SK-N-SH (cell line): ENCODE measurements around the gene PRM1.

ENCODE experiments used
- CHD2 ChIP-seq: fragments of 150-350 bp; IDR thresholded peaks from 2 replicates; pipeline ENCODE4 v1.6.1; 2018; ENCODE audit warnings: low read length; ENCODE audit not compliant: partially characterized antibody
- EZH2phosphoT487 ChIP-seq: fragments of 200-600 bp; sonication (generic); IDR thresholded peaks from 2 replicates; pipeline ENCODE4 v1.6.1; 2017; ENCODE audit warnings: low read depth, mixed run types, mild to moderate bottlenecking, antibody characterized with exemption, moderate library complexity, borderline replicate concordance
- MXI1 ChIP-seq: IDR thresholded peaks from 2 replicates; pipeline ENCODE4 v1.6.1; 2012; ENCODE audit warnings: mild to moderate bottlenecking, low read depth, low read length, improper control_type of control experiment
- PBX3 ChIP-seq: IDR thresholded peaks from 2 replicates; pipeline ENCODE4; 2012
- POLR2AphosphoS5 ChIP-seq: IDR thresholded peaks from 2 replicates; pipeline ENCODE4 v1.6.1; 2012; ENCODE audit warnings: low read depth, low read length
- RAD21 ChIP-seq: IDR thresholded peaks from 2 replicates; pipeline ENCODE4 v1.6.1; 2012; ENCODE audit warnings: mild to moderate bottlenecking, low read length
- RCOR1 ChIP-seq: fragments of 150-350 bp; IDR thresholded peaks from 2 replicates; pipeline ENCODE4 v1.6.1; 2017; ENCODE audit warnings: antibody characterized with exemption, low read length
- TCF12 ChIP-seq: IDR thresholded peaks from 2 replicates; pipeline ENCODE4 v1.4.0; 2012
- YY1 ChIP-seq: IDR thresholded peaks from 2 replicates; pipeline ENCODE4 v1.4.0; 2012; ENCODE audit warnings: low read depth, mild to moderate bottlenecking
- TF ChIP-seq, protein P1 (sequence below): fragments of 200-600 bp; sonication (generic); IDR thresholded peaks from 2 replicates; pipeline ENCODE4 v1.6.1; 2017; ENCODE audit warnings: antibody characterized with exemption, mild to moderate bottlenecking, moderate library complexity
- TF ChIP-seq, protein P2 (sequence below): IDR thresholded peaks from 2 replicates; pipeline ENCODE4 v1.4.0; 2012; ENCODE audit warnings: low read depth, borderline replicate concordance
- TF ChIP-seq, protein P3 (sequence below): IDR thresholded peaks from 2 replicates; pipeline ENCODE4 v1.6.1; 2012; ENCODE audit warnings: mild to moderate bottlenecking, low read depth, low read length, moderate library complexity

DNA sequence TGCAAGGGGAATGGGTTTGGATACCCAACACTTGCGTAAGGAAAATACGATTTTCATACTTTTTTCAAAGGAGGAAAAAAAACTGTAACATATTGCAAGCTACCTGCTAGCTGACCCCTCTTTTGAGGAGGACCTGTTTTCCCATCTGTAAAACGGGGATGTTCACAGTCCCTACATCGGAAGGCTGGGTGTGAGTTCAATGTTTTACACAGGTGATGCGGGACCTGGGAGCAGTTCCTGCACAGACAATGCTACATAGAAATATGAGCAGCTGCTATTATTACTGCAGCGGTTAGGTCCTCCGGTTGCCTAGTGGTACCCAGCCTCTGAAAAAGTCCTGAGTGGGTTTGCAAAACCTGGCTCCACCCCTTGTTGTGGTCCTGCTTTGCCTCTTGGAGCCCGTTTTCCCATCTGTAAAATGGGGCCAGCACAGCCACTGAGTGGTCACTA is 28.6 kb downstream of the PRM1 start:
- TF ChIP-seq YY1 (no peak), TCF12 (no peak), RCOR1 (no peak), CHD2 (no peak), POLR2AphosphoS5 (no peak), PBX3 (no peak), EZH2phosphoT487 (no peak), MXI1 (no peak), RAD21 (no peak)
- TF ChIP-seq, protein P1, sequence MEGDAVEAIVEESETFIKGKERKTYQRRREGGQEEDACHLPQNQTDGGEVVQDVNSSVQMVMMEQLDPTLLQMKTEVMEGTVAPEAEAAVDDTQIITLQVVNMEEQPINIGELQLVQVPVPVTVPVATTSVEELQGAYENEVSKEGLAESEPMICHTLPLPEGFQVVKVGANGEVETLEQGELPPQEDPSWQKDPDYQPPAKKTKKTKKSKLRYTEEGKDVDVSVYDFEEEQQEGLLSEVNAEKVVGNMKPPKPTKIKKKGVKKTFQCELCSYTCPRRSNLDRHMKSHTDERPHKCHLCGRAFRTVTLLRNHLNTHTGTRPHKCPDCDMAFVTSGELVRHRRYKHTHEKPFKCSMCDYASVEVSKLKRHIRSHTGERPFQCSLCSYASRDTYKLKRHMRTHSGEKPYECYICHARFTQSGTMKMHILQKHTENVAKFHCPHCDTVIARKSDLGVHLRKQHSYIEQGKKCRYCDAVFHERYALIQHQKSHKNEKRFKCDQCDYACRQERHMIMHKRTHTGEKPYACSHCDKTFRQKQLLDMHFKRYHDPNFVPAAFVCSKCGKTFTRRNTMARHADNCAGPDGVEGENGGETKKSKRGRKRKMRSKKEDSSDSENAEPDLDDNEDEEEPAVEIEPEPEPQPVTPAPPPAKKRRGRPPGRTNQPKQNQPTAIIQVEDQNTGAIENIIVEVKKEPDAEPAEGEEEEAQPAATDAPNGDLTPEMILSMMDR, result no peak
- TF ChIP-seq, protein P2, sequence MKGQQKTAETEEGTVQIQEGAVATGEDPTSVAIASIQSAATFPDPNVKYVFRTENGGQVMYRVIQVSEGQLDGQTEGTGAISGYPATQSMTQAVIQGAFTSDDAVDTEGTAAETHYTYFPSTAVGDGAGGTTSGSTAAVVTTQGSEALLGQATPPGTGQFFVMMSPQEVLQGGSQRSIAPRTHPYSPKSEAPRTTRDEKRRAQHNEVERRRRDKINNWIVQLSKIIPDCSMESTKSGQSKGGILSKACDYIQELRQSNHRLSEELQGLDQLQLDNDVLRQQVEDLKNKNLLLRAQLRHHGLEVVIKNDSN, result no peak
- TF ChIP-seq, protein P3, sequence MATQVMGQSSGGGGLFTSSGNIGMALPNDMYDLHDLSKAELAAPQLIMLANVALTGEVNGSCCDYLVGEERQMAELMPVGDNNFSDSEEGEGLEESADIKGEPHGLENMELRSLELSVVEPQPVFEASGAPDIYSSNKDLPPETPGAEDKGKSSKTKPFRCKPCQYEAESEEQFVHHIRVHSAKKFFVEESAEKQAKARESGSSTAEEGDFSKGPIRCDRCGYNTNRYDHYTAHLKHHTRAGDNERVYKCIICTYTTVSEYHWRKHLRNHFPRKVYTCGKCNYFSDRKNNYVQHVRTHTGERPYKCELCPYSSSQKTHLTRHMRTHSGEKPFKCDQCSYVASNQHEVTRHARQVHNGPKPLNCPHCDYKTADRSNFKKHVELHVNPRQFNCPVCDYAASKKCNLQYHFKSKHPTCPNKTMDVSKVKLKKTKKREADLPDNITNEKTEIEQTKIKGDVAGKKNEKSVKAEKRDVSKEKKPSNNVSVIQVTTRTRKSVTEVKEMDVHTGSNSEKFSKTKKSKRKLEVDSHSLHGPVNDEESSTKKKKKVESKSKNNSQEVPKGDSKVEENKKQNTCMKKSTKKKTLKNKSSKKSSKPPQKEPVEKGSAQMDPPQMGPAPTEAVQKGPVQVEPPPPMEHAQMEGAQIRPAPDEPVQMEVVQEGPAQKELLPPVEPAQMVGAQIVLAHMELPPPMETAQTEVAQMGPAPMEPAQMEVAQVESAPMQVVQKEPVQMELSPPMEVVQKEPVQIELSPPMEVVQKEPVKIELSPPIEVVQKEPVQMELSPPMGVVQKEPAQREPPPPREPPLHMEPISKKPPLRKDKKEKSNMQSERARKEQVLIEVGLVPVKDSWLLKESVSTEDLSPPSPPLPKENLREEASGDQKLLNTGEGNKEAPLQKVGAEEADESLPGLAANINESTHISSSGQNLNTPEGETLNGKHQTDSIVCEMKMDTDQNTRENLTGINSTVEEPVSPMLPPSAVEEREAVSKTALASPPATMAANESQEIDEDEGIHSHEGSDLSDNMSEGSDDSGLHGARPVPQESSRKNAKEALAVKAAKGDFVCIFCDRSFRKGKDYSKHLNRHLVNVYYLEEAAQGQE, result no peak
